ENCODE measurements around the gene MRPS24.

- TF ChIP-seq, protein P1, sequence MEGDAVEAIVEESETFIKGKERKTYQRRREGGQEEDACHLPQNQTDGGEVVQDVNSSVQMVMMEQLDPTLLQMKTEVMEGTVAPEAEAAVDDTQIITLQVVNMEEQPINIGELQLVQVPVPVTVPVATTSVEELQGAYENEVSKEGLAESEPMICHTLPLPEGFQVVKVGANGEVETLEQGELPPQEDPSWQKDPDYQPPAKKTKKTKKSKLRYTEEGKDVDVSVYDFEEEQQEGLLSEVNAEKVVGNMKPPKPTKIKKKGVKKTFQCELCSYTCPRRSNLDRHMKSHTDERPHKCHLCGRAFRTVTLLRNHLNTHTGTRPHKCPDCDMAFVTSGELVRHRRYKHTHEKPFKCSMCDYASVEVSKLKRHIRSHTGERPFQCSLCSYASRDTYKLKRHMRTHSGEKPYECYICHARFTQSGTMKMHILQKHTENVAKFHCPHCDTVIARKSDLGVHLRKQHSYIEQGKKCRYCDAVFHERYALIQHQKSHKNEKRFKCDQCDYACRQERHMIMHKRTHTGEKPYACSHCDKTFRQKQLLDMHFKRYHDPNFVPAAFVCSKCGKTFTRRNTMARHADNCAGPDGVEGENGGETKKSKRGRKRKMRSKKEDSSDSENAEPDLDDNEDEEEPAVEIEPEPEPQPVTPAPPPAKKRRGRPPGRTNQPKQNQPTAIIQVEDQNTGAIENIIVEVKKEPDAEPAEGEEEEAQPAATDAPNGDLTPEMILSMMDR (IDR thresholded peaks at IDR 0.05; ENCODE audit: borderline replicate concordance, extremely low read depth, low read length, poor library complexity, severe bottlenecking), result no peak
- no peak for TF ChIP-seq EZH2 (IDR thresholded peaks at IDR 0.05; ENCODE audit: borderline replicate concordance, low read depth, low read length, severe bottlenecking)
Observed at GRCh38 chr7:43905956-43906330, 36.6 kb upstream of the MRPS24 start.
